ENCODE measurements around the gene GABRR2. TPM values are rescaled to one million over a fixed set of nuclear protein-coding genes. Genes with fewer than 3 reads are reported as not detected.

GABRR2 gene
- total and polyA plus RNA-seq, 2 of the 4 experiments (the other 2 are of a cell fraction): 0.26 TPM; not detected in 1

DNA sequence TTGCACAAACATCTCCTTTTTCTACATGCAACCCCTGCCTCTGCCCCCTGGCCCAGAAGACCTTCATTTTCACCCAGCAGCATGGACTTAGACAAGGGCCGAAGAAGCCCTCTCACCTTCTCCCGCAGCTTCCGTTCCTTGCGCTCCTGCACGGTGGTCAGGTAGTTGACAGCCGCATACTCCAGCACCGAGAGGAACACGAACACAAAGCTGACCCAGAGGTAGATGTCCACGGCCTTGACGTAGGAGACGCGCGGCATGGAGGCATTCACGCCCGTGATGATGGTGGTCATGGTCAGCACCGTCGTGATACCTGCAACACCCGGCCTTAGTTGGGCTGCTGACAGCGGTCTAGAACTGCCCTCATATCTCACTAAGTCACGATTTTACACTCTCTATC, 50.8 kb downstream of the GABRR2 start:
- H2AFZ ChIP-seq (replicated peaks; ENCODE audit: low read length, poor library complexity): no peak overlapping the region
- no peaks in the 10 kb centered on the region for H3K9me3 ChIP-seq (ENCODE audit: control insufficient read depth, insufficient read depth, low read length)
- H3K27me3 ChIP-seq (ENCODE audit: control insufficient read depth, insufficient read depth, low read length): peaks cover 4% of the 10 kb centered on the region
- intact Hi-C loops (cut with micrococcal nuclease): no loop called here
- no peak overlapping the region for H2BK20ac ChIP-seq (ENCODE audit: low read depth, low read length)
- H4K20me1 ChIP-seq (ENCODE audit: insufficient read depth, low read length): no peaks in the 10 kb centered on the region
- no peaks in the 10 kb centered on the region for H3K79me1 ChIP-seq (ENCODE audit: low read depth in 1 of 2, low read length in 2 of 2)
- BruUV-seq (replicated peaks): no TSS peak
- no peak overlapping the region for H2AK9ac ChIP-seq (replicated peaks; ENCODE audit: low read depth, low read length, poor library complexity)
- no peak overlapping the region for H4K5ac ChIP-seq (ENCODE audit: low read depth, low read length)
- no peak overlapping the region for H3K4ac ChIP-seq (ENCODE audit: low read depth, low read length)
- H4K8ac ChIP-seq (ENCODE audit: low read depth in 2 of 2, low read length in 2 of 2): no peak overlapping the region
- no peak overlapping the region for H3K4me2 ChIP-seq (ENCODE audit: low read depth, low read length)
- H3K14ac ChIP-seq (replicated peaks; ENCODE audit: low read depth, low read length): no peak overlapping the region
- H2BK120ac ChIP-seq (ENCODE audit: low read depth, low read length): no peak overlapping the region
- no peak overlapping the region for H3K23ac ChIP-seq (ENCODE audit: low read depth, low read length)
- H3K18ac ChIP-seq (ENCODE audit: low read depth, low read length): no peak overlapping the region
- dilution Hi-C loops (cut with HindIII; ENCODE audit: low sequenced_read_pairs, unreplicated experiment): no loop called here
- ChIA-PET CTCF (no interaction called here), POLR2A (ENCODE audit: unreplicated experiment) (no interaction called here)
- H3K27ac ChIP-seq (ENCODE audit: insufficient read depth, low read length): no peak overlapping the region
- WGBS, 2 experiments (ENCODE audit: extremely low coverage in 2 of 2, insufficient read length in 1 of 2): 81% methylated on average over 15 of the region's 20 CpGs; no CpG with 5 or more reads in 1 of the 2 experiments
- H3K4me3 ChIP-seq (ENCODE audit: insufficient read depth, low read depth, low read length): no peak overlapping the region
- H2BK15ac ChIP-seq (ENCODE audit: low read depth, low read length): no peak overlapping the region
- no peak overlapping the region for H4K91ac ChIP-seq (ENCODE audit: insufficient read depth, low read depth, low read length)
- no peak for ATAC-seq (ENCODE audit: low read depth)
- H2AK5ac ChIP-seq (ENCODE audit: low read depth, low read length): no peak overlapping the region
- H3K36me3 ChIP-seq (ENCODE audit: control insufficient read depth, insufficient read depth, low read length): no peaks in the 10 kb centered on the region
- no peaks in the 10 kb centered on the region for H3K4me1 ChIP-seq (ENCODE audit: control insufficient read depth, insufficient read depth, low read length)
- no peaks in the 10 kb centered on the region for H3K9me1 ChIP-seq (ENCODE audit: insufficient read depth, low read length)
- no peak overlapping the region for H2BK5ac ChIP-seq (ENCODE audit: low read depth, low read length, poor library complexity, severe bottlenecking)
- TF ChIP-seq MAFK (IDR thresholded peaks at IDR 0.05; ENCODE audit: low read depth, low read length) (no peak), NFE2L2 (IDR thresholded peaks at IDR 0.05; ENCODE audit: low read depth, low read length) (no peak), FOS (IDR thresholded peaks at IDR 0.05; ENCODE audit: low read depth, low read length) (no peak), SMC3 (IDR thresholded peaks at IDR 0.05; ENCODE audit: low read depth, low read length) (no peak), RAD21 (IDR thresholded peaks at IDR 0.05; ENCODE audit: low read length) (no peak), CHD1 (IDR thresholded peaks at IDR 0.05; ENCODE audit: low read depth, low read length) (no peak), CEBPB (IDR thresholded peaks at IDR 0.05; ENCODE audit: low read depth, low read length) (no peak), RCOR1 (IDR thresholded peaks at IDR 0.05; ENCODE audit: insufficient replicate concordance, low read length) (no peak), MXI1 (IDR thresholded peaks at IDR 0.05; ENCODE audit: borderline replicate concordance, low read depth, low read length) (no peak), POLR2A (IDR thresholded peaks at IDR 0.05; ENCODE audit: low read depth, low read length) (no peak), MAZ (IDR thresholded peaks at IDR 0.05; ENCODE audit: borderline replicate concordance, low read depth, low read length) (no peak), RFX5 (IDR thresholded peaks at IDR 0.05; ENCODE audit: low read depth, low read length) (no peak), BHLHE40 (IDR thresholded peaks at IDR 0.05; ENCODE audit: low read depth, low read length) (no peak)
- TF ChIP-seq, protein P1, sequence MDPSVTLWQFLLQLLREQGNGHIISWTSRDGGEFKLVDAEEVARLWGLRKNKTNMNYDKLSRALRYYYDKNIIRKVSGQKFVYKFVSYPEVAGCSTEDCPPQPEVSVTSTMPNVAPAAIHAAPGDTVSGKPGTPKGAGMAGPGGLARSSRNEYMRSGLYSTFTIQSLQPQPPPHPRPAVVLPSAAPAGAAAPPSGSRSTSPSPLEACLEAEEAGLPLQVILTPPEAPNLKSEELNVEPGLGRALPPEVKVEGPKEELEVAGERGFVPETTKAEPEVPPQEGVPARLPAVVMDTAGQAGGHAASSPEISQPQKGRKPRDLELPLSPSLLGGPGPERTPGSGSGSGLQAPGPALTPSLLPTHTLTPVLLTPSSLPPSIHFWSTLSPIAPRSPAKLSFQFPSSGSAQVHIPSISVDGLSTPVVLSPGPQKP (IDR thresholded peaks at IDR 0.05; ENCODE audit: borderline replicate concordance, low read depth, low read length): no peak
- TF ChIP-seq, protein P2, sequence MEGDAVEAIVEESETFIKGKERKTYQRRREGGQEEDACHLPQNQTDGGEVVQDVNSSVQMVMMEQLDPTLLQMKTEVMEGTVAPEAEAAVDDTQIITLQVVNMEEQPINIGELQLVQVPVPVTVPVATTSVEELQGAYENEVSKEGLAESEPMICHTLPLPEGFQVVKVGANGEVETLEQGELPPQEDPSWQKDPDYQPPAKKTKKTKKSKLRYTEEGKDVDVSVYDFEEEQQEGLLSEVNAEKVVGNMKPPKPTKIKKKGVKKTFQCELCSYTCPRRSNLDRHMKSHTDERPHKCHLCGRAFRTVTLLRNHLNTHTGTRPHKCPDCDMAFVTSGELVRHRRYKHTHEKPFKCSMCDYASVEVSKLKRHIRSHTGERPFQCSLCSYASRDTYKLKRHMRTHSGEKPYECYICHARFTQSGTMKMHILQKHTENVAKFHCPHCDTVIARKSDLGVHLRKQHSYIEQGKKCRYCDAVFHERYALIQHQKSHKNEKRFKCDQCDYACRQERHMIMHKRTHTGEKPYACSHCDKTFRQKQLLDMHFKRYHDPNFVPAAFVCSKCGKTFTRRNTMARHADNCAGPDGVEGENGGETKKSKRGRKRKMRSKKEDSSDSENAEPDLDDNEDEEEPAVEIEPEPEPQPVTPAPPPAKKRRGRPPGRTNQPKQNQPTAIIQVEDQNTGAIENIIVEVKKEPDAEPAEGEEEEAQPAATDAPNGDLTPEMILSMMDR (conservative IDR thresholded peaks at IDR 0.05; ENCODE audit: low read depth, low read length): no peak
- TF ChIP-seq, protein P3, sequence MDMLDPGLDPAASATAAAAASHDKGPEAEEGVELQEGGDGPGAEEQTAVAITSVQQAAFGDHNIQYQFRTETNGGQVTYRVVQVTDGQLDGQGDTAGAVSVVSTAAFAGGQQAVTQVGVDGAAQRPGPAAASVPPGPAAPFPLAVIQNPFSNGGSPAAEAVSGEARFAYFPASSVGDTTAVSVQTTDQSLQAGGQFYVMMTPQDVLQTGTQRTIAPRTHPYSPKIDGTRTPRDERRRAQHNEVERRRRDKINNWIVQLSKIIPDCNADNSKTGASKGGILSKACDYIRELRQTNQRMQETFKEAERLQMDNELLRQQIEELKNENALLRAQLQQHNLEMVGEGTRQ (IDR thresholded peaks at IDR 0.05; ENCODE audit: low read depth, low read length): no peak
- in situ Hi-C loops (cut with MboI; ENCODE audit: low sequenced_read_pairs): no loop called here
- no peak for DNase-seq
- H3K9ac ChIP-seq (ENCODE audit: low read depth, low read length): no peak overlapping the region
- no peak overlapping the region for H3K56ac ChIP-seq (ENCODE audit: extremely low read depth, insufficient read depth, low read length)

Measured in IMR-90 (cell line).